HG03439 (cell line): Measurements from ENCODE around the gene PRRX2.
"Not testable (repeated sequence)": the region's sequence is repeated elsewhere in the genome, so short reads cannot be mapped to it uniquely, and the experiment has no call there.

Experiments
- ATAC-seq: cut with Tn5 transposase; IDR thresholded peaks from one replicate; pipeline ENCODE4 v1.9.1; 2021; ENCODE audit warnings: mild to moderate bottlenecking, moderate library complexity; ENCODE audit not compliant: unreplicated experiment

The PRRX2 gene

DNA sequence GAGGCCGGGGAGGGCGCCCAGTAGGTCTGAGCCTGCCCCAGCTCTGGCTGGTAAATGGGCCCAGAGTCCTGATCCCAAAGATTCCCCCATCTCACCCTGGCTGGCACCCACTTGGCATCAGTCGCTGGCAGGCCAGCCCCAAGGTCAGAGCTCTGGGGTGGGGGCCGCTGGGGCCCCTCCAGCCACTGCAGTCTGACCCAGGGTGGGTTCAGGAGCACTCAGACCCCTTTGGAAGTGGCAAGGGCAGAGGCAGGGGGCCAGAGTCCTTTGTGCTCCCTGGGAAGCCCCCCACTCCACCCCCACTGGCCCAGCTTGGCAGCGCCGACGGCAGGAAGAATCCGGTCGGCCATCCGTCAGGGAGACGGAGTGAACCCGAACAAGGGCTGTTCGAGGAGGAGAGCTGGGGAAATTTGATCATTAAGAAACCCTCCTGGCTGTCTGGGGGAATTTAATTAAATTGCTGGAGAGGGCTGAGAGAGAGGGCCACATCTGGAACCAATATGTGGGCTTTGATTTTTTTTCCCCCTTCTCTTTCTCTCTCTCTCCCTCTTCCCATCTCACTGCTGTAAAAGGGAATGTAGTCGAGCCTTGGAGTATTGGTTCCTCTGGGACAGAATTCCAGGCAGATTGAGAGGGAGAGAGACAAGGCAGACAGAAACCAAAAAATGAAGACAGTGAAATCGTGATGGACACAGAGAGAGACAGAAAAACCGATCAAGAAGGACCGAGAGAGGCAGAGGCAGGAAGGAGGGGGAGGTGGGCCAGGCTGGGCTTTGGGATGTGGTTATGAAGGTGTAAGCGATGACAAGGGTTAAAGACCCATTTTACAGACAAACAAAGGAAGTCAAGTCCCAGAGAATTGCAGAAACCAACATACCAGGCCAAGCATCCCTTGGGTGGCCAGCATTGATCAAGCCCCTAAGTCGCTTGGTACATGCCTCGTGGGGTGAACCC, 15.4 kb upstream of the PRRX2 start:
- ATAC-seq = no peak

GRCh38 chr9:129650680-129651235, 14.7 kb upstream of the PRRX2 start:
- ATAC-seq = no peak

DNA sequence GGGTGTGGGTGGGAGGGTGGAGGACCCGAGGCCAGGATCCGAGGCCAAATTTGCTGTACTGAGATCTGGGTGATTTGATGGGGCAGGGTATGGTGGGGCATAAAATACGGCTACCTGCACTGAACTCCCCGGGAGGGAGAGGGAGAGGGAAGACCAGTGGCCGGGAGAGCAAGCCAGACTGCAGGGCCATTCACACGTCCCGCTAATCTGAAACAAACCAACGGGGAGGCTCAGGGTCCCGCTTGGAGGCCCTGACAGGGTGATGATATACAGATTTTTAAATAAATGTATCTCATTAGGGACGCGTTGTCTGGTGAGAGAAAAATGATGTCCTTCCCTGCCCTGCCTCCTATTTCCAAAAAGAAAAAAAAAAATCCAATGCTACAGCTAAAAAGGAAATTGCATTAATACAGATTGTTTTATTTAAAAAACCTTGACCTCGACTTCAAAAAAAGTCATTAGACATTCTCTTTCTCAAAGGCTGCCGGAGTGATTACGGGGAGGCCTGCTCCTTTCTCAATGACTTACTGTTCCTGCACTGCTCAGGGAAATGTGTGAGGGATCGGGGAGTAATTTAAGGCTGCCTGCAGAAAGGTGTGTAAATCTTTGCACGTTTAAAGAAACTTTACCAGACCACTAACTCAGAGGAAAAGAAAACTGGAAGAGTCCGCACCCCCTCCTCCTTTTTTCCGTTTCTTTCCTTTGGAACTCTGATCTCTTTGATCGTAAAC, 11.5 kb upstream of the PRRX2 start:
- ATAC-seq = no peak

GRCh38 chr9:129654554-129655040, 10.8 kb upstream of the PRRX2 start:
- ATAC-seq = no peak

GRCh38 chr9:129655154-129655553, 10.3 kb upstream of the PRRX2 start:
- ATAC-seq = no peak

DNA sequence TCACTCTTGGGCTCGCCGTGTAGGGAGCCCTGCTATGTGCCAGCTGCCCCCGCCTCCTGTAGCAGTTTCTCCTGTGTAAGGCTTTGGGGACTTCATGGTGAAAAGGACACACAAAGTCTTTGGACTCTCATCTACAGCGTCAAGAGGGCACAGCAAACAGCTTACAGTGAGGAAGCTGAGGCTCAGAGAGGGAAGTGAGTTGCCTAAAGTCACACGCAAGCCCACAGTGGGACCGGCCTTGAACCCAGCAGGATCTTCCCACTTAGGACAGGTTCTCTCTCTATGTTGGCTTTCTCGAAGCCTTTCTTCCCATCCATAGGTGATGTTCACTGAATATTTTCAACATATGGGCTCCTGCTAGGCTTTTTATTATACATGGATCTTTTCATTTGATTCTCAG, 9.8 kb upstream of the PRRX2 start:
- no peak for ATAC-seq

- no peak for ATAC-seq
Observed at GRCh38 chr9:129656795-129657390, 8.6 kb upstream of the PRRX2 start.

DNA sequence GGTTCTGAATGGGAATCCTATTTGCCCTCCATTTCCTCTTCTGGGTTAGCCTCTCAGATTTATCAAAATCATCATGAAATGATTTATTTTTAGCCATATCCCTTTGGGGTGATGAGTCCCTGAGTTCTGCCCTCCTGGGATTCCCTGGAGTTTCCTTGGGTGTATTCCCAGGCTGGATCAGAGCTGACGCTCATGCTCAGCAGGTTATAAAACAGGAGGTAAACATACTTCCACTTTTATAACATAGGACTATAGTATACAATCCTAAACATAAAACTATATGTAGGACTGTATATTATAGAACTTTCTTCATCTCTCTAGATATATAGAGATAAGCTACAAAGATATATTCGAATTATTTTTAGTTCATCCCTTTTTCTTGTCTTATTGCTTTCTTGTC, 4.4 kb upstream of the PRRX2 start:
- ATAC-seq = no peak

- not testable (repeated sequence) for ATAC-seq
Observed at GRCh38 chr9:129662239-129662638, 3.2 kb upstream of the PRRX2 start.

GRCh38 chr9:129664746-129665388, 580 bp upstream of the PRRX2 start:
- no peak for ATAC-seq

DNA sequence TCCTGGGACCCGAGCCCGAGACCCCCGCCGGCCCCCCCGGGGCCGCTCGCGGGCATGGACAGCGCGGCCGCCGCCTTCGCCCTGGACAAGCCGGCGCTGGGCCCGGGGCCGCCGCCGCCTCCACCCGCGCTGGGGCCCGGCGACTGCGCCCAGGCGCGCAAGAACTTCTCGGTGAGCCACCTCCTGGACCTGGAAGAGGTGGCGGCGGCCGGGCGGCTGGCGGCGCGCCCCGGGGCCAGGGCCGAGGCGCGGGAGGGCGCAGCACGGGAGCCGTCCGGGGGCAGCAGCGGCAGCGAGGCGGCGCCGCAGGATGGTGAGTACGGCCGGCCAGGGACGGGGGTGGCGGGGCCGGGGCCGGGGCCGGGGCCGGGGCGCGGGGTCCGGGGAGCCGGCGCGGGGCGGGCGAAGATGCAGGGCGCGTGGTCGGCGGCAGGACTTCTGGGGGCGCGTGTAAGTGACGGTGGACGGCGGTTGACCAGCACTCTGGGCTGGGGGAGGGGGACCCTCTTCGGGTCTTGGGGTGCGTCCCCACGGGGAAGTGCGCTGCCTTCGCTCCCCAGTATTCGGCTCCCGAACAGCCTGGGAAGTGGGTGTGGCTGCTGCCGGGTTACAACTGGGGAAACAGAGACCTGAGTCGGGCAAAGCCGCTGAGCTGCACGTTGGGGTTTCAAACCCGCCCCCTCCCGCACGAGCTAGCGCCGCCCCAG, 520 bp downstream of the PRRX2 start:
- ATAC-seq = no peak

GRCh38 chr9:129666575-129666974, 1.1 kb downstream of the PRRX2 start:
- no peak for ATAC-seq

DNA sequence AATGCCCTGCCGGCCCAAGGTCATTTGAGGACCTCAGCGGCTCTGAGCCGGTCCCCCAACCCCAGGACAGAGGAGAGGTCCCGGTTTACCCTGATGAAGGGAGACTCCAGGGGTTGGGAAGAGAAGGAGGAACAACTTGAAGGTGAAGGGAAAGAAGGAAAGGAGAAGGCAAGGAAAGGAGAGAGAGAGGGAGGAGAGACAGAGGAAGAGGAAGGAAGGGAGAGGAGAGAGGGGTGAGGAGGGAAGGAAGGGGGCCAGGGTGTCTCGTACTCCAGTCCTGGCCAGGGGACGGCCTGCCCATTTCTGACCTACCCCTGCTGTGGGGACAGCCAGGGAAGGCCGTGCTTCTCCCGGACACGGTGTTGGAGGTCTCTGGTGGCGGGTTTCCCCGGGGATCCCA, 1.9 kb downstream of the PRRX2 start:
- ATAC-seq = no peak

DNA sequence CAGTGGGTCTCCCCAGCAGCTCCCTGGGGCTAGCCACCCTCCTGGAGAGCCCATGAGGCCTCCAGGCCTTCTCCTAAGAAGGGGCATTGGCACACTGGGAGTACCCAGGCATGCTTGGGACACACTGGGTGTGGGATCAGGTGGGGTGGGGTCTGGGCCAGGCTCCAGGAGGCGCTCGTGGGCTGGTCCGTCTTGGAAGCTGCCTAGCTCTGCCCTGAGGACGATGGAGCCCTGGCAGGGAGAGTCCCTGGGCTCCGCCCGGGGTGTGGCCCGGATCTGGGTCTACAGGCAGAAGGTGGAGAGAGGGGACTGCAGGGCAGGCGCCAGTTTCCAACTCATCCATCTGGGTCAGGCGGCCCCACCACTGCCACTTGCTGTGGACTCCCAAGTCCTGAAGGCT, 2.4 kb downstream of the PRRX2 start:
- ATAC-seq = no peak

- no peak for ATAC-seq
Observed at GRCh38 chr9:129669141-129669718, 3.8 kb downstream of the PRRX2 start.

DNA sequence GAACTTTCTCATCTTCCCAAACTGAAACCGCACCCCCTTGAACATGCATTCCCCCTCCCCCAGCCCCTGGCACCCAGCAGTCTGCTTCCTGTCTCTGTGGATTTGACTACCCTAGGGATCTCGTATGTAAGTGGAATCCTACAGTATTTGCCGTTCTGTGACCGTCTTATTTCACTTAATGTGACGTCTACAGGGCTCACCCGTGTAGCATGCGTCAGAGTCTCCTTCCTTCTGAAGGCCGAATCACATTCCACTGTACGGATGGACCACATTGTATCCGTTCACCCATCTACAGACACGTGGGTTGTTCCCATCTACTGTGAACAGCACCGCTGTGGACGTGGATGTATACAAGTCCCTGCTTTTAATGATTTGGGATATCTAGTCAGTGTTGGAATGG, 4.5 kb downstream of the PRRX2 start:
- ATAC-seq = no peak

DNA sequence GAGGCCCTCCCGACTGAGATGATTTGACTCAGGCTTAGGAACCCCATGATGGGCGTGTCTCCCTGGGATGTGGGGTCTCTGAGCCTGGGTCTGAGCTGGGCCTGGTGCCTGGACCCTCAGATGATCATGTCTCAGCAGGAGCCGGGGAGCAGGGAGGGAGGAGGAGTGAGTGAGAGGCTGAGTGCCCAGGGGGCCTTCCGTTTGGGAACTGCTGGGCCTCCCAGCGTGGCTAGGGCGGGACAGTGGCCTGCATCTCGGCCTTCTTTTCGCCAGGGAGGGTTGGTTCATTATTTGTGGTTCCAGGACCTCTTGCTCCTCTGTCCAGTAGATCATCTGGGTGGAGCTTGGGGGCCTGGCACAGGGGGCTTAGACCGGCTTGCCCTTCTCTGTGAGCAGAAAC, 5.6 kb downstream of the PRRX2 start:
- ATAC-seq = no peak

DNA sequence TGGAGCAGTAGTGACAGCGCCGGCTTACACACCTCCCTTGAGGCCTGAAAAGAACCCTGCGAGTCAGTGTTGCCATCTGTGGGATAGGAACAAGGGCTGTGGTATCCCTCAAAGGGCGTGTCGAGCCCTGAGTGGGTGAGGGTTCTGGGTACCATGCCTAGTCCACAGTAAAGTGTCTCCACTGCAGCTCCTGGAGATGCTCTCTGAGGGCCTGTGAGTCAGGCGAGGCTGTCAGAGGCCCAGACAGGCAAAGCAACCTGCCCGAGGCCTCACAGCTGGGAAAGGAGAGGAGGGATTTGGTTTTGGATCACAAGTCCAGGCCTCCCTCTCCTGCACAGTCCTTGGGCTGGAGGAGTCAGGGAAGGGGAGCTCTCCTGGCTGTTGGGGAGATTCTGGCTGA, 6.1 kb downstream of the PRRX2 start:
- ATAC-seq = no peak

- ATAC-seq = no peak
Observed at GRCh38 chr9:129672702-129673101, 7.3 kb downstream of the PRRX2 start.

DNA sequence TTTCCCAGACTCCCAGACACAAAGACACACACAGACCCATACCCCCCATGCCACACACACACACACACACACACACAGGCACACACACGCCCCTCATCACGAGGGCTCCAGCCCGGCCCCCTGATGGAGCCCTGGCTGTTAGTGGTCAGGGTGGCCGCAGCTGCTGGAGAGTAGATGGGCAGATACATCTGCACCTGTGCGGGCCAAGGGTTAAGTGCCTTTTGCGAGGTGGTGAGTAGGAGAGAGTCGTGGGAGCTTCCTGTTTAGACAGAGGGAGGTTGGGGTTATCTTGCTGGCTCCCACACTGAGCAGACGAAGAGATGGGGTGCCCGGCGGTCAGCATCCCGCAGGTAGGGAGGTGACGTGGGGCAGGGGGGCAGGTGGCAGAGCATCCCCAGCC, 8.2 kb downstream of the PRRX2 start:
- no peak for ATAC-seq
